HG03066 (cell line): ENCODE results near the gene NEDD4L.

ENCODE experiments used
- ATAC-seq: cut with Tn5 transposase; IDR thresholded peaks from one replicate; pipeline ENCODE4 v1.9.1; 2021; ENCODE audit warnings: low read depth; ENCODE audit not compliant: unreplicated experiment

The NEDD4L gene

GRCh38 chr18:58175786-58176176, 131.8 kb downstream of the NEDD4L start:
- ATAC-seq: no peak

DNA sequence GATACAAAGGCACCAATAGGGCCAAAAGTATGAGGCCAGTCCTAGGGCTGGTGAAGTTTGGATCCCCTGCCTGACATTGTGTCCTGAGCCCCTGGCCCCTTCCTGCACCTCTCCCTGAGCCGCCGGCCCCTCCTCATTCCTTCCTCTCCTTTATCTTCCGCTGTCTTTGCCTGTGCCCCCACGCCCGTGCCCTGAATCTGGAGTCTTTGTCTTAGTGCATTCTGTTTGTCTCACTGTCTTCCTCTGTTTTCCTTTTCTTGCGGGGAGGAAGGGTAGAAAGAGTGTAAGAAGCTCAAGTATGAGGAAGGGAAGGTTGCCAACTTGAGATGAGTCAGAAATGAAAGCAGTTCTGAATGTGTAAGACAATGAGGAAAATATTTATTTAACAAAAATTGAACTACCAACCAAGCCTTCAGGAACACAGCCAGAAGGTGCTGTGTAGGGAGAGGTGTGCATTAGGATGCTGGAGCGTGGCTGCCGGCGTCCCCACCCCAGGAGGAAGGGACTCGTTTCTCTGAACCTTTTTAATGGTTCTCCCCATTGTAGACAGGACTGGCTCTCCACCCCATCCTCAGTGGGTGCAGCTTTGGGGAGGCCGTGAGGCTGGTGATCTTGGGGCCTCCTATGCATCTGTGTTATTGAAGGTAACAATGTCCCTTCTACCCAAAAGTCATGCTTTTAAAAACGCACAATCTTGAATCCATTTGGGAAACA, 133.1 kb downstream of the NEDD4L start:
- no peak for ATAC-seq

- ATAC-seq: no peak
These were observed 134.0 kb downstream of the NEDD4L start for GRCh38 chr18:58177896-58178470.

- no peak for ATAC-seq
These were observed 134.5 kb downstream of the NEDD4L start for GRCh38 chr18:58178511-58178910.

GRCh38 chr18:58180172-58180571, 136.1 kb downstream of the NEDD4L start:
- ATAC-seq: no peak

GRCh38 chr18:58180738-58181353, 136.8 kb downstream of the NEDD4L start:
- ATAC-seq: no peak

DNA sequence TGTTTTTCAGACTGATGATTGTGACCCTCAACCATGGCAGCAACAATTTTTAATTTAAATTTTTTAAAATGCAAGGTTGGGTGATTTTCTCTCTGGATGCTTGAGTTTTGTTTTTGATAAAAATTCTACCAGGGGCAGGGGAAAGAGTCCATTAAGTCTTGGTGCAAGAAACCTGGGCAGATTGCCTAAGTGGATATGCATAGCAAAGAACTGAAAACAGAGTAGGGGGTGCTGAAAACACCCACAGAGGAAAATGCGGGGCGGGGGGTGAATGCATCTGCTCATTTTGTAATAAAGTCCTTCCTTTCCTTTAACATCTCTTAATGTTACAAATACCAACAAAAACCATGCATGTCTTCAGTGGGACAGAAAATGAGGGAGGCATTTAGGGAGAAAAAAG, 138.0 kb downstream of the NEDD4L start:
- ATAC-seq: no peak

- ATAC-seq: no peak
These were observed 139.2 kb downstream of the NEDD4L start for GRCh38 chr18:58183226-58183625.

DNA sequence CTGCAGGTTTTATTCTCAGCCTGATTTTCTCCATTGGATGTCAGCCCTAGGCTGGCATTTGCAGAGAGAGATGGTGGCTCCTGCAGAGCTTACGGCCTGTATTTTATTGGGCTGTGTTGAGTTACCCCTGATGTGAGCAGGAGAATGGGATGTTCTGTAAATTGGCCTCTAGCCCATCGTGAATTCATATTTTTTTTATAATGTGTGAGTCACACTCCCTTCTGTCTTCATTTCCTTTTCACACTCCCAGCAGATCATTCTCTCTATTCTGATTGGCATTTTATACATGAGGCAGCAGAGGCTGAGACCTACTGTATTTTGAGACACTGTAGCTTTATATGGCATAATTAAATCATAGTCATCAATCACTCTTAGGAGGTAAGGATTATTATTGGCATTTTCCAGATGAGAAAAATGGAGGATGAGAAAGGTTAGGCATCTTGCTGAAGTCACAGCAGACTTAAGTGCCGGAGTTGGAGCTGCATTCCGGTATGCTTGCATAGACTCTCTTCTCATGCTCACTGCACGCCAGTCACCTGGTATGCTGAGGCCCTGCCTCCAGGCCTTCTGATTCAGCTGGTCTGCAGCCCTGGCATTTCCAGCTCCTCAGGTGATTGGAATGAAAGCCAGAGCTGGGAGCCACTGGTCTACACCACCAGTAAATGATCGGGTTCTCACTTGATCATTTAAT, 142.4 kb downstream of the NEDD4L start:
- no peak for ATAC-seq

GRCh38 chr18:58187674-58188073, 143.6 kb downstream of the NEDD4L start:
- ATAC-seq: no peak

GRCh38 chr18:58188996-58189395, 145.0 kb downstream of the NEDD4L start:
- no peak for ATAC-seq

- no peak for ATAC-seq
These were observed 147.0 kb downstream of the NEDD4L start for GRCh38 chr18:58190842-58191530.

DNA sequence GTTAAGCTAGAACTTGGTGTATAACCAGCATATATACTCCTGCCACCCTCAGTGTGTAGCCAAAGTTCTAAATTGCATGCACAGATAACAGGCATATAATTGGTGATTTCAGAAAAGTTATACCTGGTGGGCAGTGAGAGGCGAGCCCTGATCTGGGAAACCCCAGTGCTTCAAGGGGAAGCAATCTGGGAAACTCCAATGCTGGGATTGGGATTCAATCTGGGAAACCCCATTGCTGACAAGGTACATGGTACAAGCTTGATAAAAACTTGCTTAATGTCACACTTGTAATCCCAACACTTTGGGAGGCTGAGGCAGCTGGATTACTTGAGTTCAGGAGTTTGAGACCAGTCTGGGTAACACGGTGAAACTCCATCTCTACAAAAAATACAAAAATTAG, 147.6 kb downstream of the NEDD4L start:
- no peak for ATAC-seq

DNA sequence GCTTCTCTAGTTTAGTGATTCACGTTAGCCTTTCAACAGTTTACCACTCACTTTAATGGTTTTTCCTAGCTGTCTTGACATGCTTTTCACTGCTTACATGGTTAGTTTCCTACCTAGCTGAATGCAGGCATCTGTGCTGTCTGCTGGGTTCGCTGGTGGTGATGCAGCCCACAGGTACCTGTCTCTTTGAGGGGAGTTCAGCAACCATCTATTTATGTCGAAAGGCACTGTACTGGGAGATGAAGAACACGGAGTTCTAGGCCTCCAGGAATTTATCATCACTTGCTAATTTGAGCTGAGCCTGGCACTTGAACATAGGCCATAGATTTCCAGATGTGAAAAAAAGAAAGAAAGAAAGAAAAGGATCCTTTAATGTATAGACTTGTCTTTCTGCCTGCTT, 148.5 kb downstream of the NEDD4L start:
- no peak for ATAC-seq

GRCh38 chr18:58194028-58194427, 150.0 kb downstream of the NEDD4L start:
- no peak for ATAC-seq

- ATAC-seq: no peak
These were observed 151.3 kb downstream of the NEDD4L start for GRCh38 chr18:58195278-58195765.

- no peak for ATAC-seq
These were observed 152.1 kb downstream of the NEDD4L start for GRCh38 chr18:58196164-58196563.

GRCh38 chr18:58196881-58197872, 153.2 kb downstream of the NEDD4L start:
- ATAC-seq: no peak

- no peak for ATAC-seq
These were observed 157.2 kb downstream of the NEDD4L start for GRCh38 chr18:58201268-58201667.
